HG02970 (cell line): ENCODE measurements around the gene CROCC.
A peak's percentile ranks its signal among the peaks of the same experiment; 100 is the strongest.

Experiments used
- ATAC-seq: cut with Tn5 transposase; IDR thresholded peaks from one replicate; pipeline ENCODE4 v1.9.1; 2021; ENCODE audit warnings: mild to moderate bottlenecking, moderate library complexity, moderate number of reproducible peaks; ENCODE audit not compliant: unreplicated experiment, low FRiP score

Gene CROCC

DNA sequence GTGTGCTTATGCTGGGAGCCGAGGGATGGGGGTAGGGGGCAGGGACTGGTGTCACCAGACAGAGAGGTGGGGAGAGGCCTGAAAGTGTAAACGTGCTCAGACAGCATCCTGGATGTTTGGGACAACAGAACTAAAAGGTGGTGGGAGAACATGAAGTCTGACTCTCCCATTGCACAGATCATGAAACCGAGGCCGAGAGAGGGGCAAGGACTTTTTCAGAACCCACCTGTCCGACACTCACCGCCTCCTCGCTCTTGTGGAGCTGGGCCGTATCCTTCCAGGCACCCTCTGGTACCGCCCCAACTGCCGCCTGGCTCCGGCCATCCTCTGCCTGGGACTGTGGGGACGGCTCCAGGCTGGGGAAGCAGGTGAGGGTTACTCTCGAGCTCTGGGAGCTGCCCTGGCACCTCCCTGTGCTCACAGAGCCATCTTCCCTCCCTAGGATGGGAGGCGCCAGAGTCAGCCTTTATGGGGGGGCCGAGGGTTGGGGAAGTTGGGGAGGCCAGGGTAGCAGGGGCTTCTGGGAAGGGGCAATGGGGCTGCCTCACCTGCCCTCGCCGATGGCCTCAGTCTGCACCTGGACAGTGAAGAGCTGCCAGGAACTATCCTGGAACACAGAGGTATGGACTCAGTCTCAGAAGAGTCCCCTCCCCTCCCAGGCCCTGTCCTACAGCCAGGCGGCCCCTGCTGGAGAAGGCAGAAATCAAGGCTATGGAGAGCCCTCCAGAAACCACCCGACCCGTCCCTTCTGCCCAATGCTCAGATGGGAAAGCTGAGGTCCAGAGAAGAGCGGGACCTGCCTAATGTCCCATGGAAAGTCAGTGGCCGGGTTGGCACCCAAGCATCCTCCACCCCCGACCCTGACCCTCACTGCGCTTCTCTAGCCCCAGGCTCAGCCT, 83.0 kb downstream of the CROCC start:
- ATAC-seq = no peak

DNA sequence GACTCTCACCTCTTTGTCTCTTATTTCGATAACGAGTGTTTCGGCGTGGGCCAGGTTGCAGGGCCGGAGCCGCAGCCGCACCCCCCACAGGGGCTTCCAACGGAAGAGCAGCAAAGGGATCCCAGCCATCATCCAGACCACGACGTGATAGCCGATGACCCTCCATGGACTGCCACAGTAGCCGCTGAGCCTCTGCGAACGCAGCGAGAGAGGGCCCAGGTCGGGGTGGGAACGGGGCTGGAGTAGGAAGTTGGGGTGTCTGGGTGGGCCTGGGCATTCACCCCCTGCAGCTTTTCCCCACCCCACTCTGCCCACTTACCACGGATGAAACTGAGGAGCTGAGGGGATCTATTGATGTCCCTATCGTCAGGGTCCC, 83.6 kb downstream of the CROCC start:
- no peak for ATAC-seq

DNA sequence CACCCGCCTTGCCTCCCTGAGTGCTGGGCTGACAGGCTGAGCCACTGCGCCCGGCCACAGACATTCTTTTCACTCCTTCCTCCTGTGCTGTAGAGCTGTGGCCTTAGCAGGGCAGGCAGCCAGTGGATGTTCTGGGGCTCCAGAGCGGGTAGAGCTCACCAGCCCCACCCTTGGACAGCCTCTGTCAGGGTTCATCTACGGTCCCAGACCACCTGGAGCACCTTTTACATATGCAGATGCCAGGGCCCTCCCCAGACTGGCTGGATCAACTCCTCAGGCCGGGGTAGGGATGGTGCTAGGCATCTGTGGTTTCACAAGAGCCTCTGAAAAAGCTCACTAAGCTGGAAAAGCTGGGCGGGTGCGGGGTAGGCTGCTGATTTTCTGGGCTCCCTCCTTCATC, 85.4 kb downstream of the CROCC start:
- no peak for ATAC-seq

DNA sequence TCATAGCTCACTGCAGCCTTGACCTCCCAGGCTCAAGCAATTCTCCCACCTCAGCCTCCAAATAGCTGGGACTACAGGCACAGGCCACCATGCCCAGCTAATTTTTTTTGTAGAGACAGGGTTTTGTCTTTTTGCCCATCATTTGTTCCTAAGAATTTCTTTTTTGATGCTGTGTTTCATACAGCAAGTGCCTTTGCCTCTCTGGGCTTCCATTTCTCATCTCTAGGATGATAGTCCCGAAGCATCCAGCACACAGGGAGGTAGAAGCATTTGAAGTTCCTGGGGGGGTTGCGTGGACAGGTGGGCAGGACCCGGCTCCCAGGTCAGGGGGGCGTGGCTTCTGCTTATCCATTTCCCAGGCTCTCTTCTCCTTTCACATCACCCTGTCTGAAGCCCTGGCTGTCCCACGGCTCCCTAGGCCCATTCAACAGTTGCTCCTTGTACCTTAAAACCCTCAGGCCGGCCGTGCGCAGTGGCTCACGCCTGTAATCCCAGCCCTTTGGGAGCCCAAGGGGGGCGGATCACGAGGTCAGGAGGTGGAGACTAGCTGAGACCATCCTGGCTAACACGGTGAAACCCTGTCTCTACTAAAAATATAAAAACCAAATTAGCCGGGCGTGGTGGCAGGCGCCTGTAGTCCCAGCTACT, 86.6 kb downstream of the CROCC start:
- ATAC-seq = no peak

DNA sequence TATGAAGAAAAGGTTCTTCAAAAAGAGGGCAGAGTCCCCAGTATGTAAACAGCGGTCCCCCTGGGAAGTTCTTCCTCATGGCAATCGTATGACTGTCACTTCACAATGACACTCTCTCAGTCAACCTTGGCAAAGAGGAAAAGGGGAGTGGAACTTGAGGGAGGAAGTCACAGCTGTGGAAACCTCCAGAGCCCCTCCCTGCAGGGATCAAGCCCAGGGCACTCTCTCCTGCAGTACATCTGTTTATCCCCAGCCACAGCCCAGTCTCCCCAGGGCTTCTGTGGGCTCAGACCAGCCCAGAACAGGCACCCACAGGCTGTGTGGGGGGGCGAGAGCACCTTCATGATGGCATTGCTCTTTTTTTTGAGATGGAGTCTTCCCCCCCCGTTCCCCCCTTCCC, 88.0 kb downstream of the CROCC start:
- no peak for ATAC-seq

DNA sequence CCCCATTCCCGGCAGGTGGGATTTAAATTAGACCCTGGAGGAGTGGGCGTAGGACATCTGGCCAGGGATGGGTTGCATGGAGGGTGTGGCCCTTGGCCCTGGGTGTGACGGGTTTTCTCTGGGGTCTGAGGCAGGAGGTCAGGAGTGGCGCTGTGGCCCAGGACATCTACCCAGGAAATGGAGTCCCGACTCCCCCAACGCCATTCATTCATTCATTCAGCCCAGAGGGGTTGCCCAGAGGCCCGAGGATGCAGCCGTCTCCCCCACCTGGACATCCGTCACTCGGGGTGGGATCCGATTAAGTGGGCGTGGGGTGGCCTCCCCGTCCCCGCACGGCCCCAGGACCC, 89.3 kb downstream of the CROCC start:
- no peak for ATAC-seq

DNA sequence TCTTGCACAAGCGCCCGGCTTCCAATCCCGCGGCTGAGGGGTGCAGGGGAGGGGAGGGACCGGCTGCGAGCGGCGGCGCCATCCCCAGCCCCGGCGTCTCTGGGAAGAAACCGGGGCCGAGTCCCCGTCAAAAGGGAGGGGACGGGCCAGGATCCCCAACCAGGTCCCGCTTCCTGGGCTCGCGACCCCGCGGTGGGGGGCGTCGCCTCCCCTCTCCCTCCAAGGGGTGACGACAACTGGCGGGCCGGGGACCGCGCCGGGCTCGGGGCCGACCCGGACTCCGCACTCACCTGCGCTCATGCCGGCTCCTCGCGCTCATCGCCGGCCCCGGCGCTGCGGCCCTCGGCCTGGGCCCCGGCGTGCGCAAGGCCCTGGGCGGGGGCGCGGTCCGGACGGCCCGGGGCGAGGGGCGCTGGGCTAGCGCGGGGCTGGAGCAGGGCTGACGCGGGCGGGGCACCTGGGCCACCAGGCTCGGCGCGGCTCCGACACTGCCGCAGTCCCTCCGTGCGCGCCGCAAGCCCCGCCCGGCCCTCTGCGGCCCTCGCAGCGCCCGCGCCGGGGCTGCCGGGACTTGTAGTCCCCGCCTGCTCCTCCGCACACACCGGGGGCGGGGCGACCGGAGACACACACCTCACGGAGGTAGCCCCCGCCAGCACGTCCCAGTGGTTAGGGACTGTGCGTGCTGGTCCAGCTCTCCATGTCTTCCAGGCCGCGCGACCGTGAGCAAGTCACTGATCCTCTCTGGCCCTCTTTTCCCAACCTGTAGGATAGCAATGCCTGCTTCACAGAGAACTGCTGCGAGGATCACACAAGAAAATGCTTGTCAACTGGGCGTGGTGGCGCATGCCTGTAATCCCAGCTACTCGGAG, 89.9 kb downstream of the CROCC start, which contains the start of gene ATP13A2:
Gene ATP13A2, minus strand, starts transcription at position 490 of the 869 bp plus-strand sequence. Its CDS starts 190 bp downstream, at position 300.
- peak; percentile 87 for ATAC-seq

DNA sequence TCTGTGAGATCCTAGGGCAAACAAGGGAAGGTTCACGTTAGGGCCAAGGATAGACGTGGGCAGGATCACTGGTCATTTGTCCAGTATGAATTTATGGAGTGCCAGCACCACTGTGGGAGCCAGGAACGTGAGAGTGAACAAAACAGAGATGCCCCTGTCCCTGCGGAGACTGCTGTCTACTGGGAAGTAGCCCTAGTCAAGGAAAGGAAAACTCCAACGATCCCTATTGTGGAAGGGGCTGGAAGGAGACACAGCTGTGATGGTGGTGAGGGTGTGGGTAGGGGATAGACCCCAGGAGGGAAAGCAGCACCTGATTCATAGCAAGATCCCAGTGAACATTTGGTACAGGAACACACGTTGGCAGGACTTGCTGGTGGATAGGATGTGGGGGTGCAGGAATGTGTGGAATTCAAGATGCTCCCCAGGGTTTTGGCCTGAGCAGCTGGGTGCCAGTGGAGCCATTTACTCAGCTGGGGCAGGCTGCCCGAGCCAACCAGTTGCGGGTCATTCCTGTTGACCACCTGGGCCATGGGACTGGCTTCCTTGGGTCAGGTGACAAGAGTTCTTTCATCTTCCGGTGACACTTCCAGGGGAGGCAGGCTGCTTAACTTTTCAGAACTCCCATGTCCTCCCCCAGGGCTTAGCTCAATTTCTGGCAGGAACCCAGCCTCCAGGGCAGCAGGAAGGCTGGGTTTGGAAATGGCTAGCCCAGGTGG, 91.2 kb downstream of the CROCC start:
- no peak for ATAC-seq

DNA sequence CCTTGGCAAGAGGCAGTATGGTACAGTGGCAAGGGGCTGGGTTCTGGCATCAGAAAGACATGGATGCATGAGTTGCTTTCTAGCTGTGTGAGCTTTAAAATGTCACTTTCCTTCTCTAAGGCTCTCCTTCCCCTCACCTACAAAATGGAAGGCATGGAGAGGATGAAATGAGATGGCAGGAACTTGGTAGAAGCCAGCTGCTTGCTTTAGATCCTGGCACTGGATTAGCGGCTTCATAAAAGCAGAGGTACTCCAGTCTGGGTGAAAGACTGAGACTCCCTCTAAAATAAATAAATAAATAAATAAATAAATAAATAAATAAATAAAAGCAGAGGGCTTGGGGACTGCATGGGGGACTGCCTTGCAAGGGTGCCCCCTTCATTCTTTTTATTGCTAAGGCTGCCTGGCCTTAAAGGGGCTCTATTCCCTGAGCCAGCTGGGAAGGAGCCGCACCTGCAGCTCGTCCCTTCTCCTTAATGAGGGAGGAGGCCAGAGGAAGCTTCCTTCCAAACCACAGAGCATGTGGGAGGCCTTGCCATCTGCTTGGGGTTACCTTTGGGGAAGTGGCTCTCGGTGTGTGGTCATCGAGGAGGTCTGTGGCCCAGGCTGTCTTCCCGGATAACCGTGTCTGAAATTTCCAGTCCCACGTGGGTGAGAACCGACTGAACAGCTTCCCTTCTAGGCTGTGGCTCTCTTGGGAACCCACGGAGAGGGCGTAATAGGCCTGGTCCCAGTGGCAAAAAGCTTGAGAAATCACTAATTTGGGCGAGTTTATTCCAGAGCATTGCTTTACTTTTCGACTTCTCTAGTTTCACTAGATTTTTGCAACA, 92.0 kb downstream of the CROCC start:
- ATAC-seq = no peak

DNA sequence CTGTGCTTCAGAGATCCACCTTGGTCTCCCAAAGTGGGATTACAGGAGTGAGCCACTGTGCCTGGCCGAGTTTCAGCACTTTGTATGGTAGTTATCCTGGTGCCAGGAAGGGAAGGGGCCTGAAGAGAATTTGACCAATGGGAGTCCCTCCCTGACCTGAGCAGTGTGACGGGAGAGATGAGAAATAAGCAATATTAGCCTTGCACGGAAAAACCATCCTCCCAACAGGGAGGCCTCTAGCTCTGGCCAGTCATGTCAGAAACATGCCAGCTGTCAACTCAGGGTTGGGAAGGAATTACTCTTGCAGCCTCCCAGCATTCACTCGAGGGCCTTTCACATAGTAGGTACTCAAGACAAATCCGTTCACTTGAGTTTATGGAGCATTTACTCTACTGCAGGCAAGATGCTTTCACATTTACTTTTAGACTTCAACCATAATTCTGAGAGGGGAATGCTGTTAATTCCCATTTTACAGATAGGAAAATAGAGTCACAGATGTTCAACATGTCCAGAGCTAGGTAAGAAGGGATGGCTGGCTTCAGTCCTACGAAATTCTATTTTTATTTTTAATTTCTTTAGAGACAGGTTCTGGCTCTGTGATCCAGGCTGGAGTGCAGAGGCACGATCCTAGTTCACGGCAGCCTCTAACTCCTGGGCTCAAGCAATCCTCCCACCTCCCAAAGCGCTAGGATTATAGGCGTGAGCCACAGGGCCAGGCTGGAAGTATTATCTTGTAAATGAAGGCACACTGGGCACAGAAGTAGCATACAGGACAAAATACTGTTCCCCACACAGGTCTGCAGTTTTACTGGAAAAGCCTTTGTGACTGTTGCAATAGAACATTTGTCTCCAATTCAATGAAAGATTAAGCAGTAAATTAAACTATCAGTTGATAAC, 93.2 kb downstream of the CROCC start:
- ATAC-seq = no peak

DNA sequence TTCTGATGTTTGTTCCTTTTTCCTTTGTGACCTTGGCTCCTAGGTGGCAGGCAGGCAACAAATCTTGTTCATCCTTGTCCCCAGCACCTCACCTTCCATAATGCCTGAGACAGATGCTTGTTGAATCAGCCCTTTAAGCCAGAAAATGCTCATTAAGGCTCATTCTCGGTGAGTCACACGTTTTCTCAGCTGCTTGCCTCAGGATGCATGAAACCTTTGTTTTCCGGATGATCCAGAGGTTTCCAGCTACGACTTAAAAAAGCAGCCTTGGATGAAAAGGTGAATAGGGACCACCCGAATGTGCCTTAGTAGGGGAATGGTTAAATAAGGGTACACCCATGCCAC, 94.6 kb downstream of the CROCC start:
- no peak for ATAC-seq

DNA sequence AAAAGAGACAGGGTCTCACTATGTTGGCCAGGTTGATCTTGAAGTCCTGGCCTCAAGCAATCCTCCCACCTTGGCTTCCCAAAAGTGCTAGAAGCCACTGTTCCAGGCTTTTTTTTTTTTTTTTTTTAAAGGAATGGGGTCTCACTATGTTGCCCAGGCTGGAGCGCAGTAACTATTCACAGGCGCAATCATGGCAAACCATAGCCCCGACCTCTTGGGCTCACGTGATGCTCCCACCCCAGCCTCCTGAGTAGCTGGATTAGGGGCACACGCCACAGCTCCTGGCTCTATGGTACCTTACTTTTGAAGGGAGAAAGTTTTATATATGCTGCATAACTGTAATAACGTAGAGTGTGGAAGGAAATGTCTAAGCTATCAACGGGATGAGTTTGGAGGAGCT, 95.7 kb downstream of the CROCC start:
- no peak for ATAC-seq

DNA sequence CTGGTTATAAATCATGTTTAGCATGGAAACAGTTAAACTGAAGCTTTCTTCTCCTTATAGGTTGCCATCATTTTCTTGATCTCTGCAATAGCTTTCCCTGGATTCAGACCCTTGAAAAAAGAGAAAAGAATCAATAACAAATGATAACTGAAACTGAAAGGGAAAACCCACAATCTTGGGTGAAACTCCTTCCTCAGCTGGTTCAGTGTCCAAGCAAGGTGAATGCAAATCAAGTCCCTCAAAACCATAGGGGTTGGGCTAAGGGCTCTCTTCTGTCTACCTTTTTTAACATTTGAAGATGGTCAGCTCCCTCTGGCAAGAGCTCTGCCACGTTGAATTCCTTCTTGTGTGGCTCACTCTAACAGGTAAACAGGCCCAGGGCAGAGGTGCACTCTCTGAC, 97.1 kb downstream of the CROCC start:
- ATAC-seq = no peak

DNA sequence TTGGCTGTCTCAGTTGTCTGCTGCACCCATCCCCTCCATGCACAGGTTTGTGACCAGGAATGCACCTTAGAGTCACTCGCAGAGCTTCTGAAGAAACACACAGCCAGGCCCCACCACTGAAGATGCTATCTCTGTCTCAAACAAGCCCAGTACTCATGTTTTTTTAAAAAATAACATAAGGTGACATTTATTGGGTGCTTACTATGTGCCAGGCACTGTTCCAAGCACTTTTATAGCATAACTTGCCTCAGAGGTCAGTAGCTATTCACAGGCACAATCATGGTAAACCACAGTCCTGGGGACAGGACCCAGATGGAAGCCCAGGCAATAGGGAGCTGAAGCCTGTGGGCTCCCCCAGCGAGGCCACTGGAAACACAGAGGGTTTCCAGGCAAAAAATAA, 98.8 kb downstream of the CROCC start:
- ATAC-seq = no peak

DNA sequence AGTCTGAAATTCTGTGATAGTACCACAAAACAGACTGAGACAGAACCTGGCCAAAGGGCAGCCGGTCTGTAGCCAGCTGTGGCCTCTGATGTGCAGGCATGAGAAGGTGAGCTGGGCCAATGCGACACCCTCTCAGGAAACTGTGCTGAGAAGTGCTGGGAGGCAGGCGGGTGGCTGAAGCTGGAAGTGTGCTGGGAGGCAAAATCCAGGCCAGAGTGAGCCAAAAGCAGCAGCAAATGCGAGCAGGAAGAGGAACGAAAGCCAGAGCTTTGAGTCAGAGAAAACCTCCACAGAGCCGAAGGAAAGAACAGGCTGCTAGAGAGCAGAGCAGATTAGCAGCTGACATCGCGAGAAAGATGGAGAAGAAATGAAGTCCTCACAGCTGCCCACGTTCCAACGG, 100.2 kb downstream of the CROCC start:
- ATAC-seq = no peak
